OCI-LY1 (cell line): ENCODE measurements around the gene ACKR3.

Experiments used
- H2AFZ ChIP-seq: fragments of 200-600 bp; sonication (generic), shearing (Covaris generic); 2 replicates; pipeline ENCODE4 v1.6.0; 2014; ENCODE audit warnings: antibody characterized with exemption, mild to moderate bottlenecking, low read length
- H3F3A ChIP-seq: fragments of 200-600 bp; sonication (generic), shearing (Covaris generic); 2 replicates; pipeline ENCODE4 v1.6.0; 2014; ENCODE audit warnings: mild to moderate bottlenecking, antibody characterized with exemption, low read length, moderate library complexity; ENCODE audit not compliant: insufficient read depth
- H3K27ac ChIP-seq: fragments of 200-600 bp; sonication (generic); 2 replicates; pipeline ENCODE4 v1.5.1; 2014; ENCODE audit warnings: low read length, mixed run types, mild to moderate bottlenecking, low read depth; ENCODE audit not compliant: poor library complexity, severe bottlenecking
- H3K27me3 ChIP-seq: fragments of 200-600 bp; sonication (generic); 2 replicates; pipeline ENCODE4 v1.6.0; 2014; ENCODE audit warnings: antibody characterized with exemption, mild to moderate bottlenecking, low read length, moderate library complexity; ENCODE audit not compliant: insufficient read depth
- H3K36me3 ChIP-seq: fragments of 200-600 bp; sonication (generic); 2 replicates; pipeline ENCODE4 v1.6.1; 2014; ENCODE audit warnings: mild to moderate bottlenecking, antibody characterized with exemption, low read length, moderate library complexity, mixed read lengths; ENCODE audit not compliant: insufficient read depth
- H3K4me1 ChIP-seq: fragments of 200-600 bp; sonication (generic); 2 replicates; pipeline ENCODE4 v1.5.1; 2014; ENCODE audit warnings: mild to moderate bottlenecking, low read length, moderate library complexity; ENCODE audit not compliant: insufficient read depth, severe bottlenecking
- H3K4me2 ChIP-seq: fragments of 200-600 bp; sonication (generic), shearing (Covaris generic); 2 replicates; pipeline ENCODE4 v1.6.1; 2014; ENCODE audit warnings: low read length
- H3K4me3 ChIP-seq: fragments of 200-600 bp; sonication (generic); 2 replicates; pipeline ENCODE4 v1.5.1; 2014; ENCODE audit warnings: low read length, low read depth, mild to moderate bottlenecking, mixed read lengths; ENCODE audit not compliant: poor library complexity, severe bottlenecking
- H3K79me2 ChIP-seq: fragments of 200-600 bp; shearing (Covaris generic); 2 replicates; pipeline ENCODE4 v1.6.1; 2016; ENCODE audit warnings: mixed run types, low read length, mixed read lengths; ENCODE audit not compliant: insufficient read depth
- H3K9ac ChIP-seq: fragments of 200-600 bp; sonication (generic), shearing (Covaris generic); 2 replicates; pipeline ENCODE4 v1.6.1; 2014; ENCODE audit warnings: mild to moderate bottlenecking, low read length, mixed read lengths
- H3K9me2 ChIP-seq: fragments of 200-600 bp; sonication (generic), shearing (Covaris generic); 2 replicates; pipeline ENCODE4 v1.6.1; 2014; ENCODE audit warnings: low read depth, mild to moderate bottlenecking, low read length, mixed read lengths
- H3K9me3 ChIP-seq: fragments of 200-600 bp; shearing (Covaris generic); 2 replicates; pipeline ENCODE4 v1.6.1; 2014; ENCODE audit warnings: low read length, mixed read lengths
- H4K20me1 ChIP-seq: fragments of 200-600 bp; sonication (generic), shearing (Covaris generic); 2 replicates; pipeline ENCODE4 v1.6.0; 2016; ENCODE audit warnings: mild to moderate bottlenecking, low read length; ENCODE audit not compliant: insufficient read depth
- EZH2 ChIP-seq: fragments of 200-600 bp; sonication (generic), shearing (Covaris generic); IDR thresholded peaks from 2 replicates; pipeline ENCODE4 v1.8.0; 2017; ENCODE audit warnings: borderline replicate concordance, mixed run types, mild to moderate bottlenecking, antibody characterized with exemption, low read length, moderate library complexity, mixed read lengths
- TF ChIP-seq, protein P1 (sequence below): fragments of 200-600 bp; sonication (generic), shearing (Covaris generic); IDR thresholded peaks from 2 replicates; pipeline ENCODE4 v1.5.1; 2017; ENCODE audit warnings: mild to moderate bottlenecking, antibody characterized with exemption, low read length, moderate library complexity, mixed read lengths

ACKR3 gene

DNA sequence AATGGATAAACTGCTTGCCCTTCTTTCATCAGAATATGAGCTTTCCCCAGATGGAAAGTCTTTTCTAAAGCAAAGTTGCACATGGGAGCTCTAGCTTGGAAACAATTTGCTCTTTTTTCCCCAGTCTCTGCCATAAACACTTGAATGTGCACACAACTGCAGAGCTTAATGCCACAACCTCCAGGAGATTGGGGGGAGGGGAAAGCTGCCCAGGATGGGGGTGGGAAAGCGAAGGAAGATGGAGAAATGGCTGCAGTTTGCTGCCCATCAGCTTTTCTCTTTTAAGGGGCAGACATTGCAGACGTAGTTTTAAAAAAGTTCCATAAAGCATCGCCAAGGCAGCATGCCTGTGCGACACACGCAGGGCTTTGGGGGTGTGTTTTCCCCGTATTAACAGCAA lies 1.5 kb downstream of the ACKR3 start:
- no peak overlapping the region for H2AFZ ChIP-seq
- H3K9ac ChIP-seq, result no peak overlapping the region
- TF ChIP-seq, protein P1, sequence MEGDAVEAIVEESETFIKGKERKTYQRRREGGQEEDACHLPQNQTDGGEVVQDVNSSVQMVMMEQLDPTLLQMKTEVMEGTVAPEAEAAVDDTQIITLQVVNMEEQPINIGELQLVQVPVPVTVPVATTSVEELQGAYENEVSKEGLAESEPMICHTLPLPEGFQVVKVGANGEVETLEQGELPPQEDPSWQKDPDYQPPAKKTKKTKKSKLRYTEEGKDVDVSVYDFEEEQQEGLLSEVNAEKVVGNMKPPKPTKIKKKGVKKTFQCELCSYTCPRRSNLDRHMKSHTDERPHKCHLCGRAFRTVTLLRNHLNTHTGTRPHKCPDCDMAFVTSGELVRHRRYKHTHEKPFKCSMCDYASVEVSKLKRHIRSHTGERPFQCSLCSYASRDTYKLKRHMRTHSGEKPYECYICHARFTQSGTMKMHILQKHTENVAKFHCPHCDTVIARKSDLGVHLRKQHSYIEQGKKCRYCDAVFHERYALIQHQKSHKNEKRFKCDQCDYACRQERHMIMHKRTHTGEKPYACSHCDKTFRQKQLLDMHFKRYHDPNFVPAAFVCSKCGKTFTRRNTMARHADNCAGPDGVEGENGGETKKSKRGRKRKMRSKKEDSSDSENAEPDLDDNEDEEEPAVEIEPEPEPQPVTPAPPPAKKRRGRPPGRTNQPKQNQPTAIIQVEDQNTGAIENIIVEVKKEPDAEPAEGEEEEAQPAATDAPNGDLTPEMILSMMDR, result no peak
- TF ChIP-seq EZH2, result no peak
- H3K4me3 ChIP-seq, result no peak overlapping the region
- no peak overlapping the region for H3K27ac ChIP-seq
- no peaks in the 10 kb centered on the region for H3K4me1 ChIP-seq
- no peak overlapping the region for H3K4me2 ChIP-seq
- no peaks in the 10 kb centered on the region for H3K27me3 ChIP-seq
- H3K79me2 ChIP-seq, result no peaks in the 10 kb centered on the region
- H3K36me3 ChIP-seq, result no peaks in the 10 kb centered on the region
- no peaks in the 10 kb centered on the region for H3K9me2 ChIP-seq
- no peaks in the 10 kb centered on the region for H3K9me3 ChIP-seq
- no peaks in the 10 kb centered on the region for H4K20me1 ChIP-seq
- H3F3A ChIP-seq, result no peaks in the 10 kb centered on the region

DNA sequence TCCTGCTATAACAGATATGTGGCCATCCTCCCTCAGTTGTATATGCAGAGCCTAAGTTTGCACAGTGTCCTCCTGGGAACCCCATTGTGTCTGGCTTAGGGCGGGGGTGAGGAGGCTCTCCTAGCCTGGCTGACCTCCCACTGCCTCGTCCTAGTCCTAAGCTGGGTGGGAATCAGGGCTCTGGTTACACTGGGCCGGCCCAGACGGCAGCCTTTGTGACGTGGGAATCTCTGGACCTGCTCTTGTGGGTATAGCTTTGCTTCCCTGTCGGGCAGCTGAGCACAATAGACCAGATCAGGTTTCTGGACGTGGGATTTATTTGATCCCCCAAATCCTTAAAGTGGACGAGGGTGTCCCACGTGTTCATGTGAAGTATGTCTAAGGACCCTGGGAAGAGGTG lies 2.9 kb downstream of the ACKR3 start:
- no peaks in the 10 kb centered on the region for H3K9me2 ChIP-seq
- H3K9ac ChIP-seq, result no peak overlapping the region
- no peaks in the 10 kb centered on the region for H3F3A ChIP-seq
- H3K4me3 ChIP-seq, result no peak overlapping the region
- no peaks in the 10 kb centered on the region for H3K4me1 ChIP-seq
- no peak overlapping the region for H2AFZ ChIP-seq
- H3K4me2 ChIP-seq, result no peak overlapping the region
- no peak overlapping the region for H3K27ac ChIP-seq
- H3K27me3 ChIP-seq, result no peaks in the 10 kb centered on the region
- H3K36me3 ChIP-seq, result no peaks in the 10 kb centered on the region
- H3K79me2 ChIP-seq, result no peaks in the 10 kb centered on the region
- H3K9me3 ChIP-seq, result no peaks in the 10 kb centered on the region
- H4K20me1 ChIP-seq, result no peaks in the 10 kb centered on the region
- TF ChIP-seq, protein P1, result no peak
- TF ChIP-seq EZH2, result no peak

DNA sequence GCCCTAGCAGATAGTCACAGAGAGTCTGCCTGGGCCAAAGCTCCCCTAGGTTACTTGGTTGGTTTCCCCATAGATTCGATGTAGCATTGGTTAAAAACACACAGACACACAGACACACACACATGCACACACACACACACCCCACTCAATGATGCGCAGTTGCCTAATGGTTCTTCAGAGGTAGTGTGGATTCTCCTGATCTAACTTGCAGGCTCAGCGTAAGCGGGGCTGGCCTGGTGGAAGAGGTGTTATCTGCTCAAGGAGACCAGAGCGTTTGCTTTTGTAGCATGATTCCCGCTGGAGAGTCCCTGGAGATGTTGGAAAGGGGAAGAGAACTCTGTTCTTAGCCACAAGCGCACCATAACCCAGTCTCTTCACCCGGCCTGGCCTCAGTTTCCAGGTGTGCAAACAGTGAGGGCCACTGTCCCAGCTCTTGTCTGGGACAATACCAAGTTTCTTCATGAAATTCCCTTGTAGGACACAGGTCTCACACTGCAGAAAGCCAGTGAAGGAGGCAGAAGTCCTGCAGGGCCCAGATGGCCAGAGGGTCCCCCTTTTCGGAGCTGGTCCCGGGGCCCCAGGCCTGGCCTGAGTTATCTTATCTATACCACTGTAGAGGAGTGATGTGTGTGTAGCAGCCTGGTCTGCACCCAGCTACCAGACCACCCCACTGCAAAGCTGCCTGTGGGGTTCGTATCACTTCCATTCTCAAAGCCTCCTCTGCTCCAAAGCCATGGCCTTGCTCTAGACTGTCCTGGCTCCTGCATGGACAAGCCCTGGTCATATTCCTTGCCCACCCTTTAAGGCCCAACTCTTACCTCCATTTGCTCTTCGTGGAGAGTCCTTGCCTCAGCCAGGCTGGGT lies 3.7 kb downstream of the ACKR3 start:
- H3K9me2 ChIP-seq, result no peaks in the 10 kb centered on the region
- H3F3A ChIP-seq, result no peaks in the 10 kb centered on the region
- H2AFZ ChIP-seq, result no peak overlapping the region
- H3K9me3 ChIP-seq, result no peaks in the 10 kb centered on the region
- H4K20me1 ChIP-seq, result no peaks in the 10 kb centered on the region
- H3K27ac ChIP-seq, result no peak overlapping the region
- H3K4me3 ChIP-seq, result no peak overlapping the region
- no peak overlapping the region for H3K9ac ChIP-seq
- no peaks in the 10 kb centered on the region for H3K79me2 ChIP-seq
- no peaks in the 10 kb centered on the region for H3K36me3 ChIP-seq
- no peak overlapping the region for H3K4me2 ChIP-seq
- TF ChIP-seq, protein P1, result no peak
- TF ChIP-seq EZH2, result no peak
- no peaks in the 10 kb centered on the region for H3K27me3 ChIP-seq
- H3K4me1 ChIP-seq, result no peaks in the 10 kb centered on the region
